Left ventricle myocardium inferior (tissue), 1 donor: ENCODE measurements around the gene TRPM1. TPM values are rescaled to one million over a fixed set of nuclear protein-coding genes. Genes with fewer than 3 reads are reported as not detected.

Source experiments
- DNase-seq: peaks from one replicate; pipeline ENCODE4 v3.0.0-alpha.2; 2020
- H3K27ac ChIP-seq: fragments of 200-600 bp; replicated peaks from 2 replicates; pipeline ENCODE4 v1.8.0; 2021
- H3K27me3 ChIP-seq: fragments of 200-600 bp; 2 replicates; pipeline ENCODE4 v1.8.0; 2021; ENCODE audit warnings: low read depth
- H3K36me3 ChIP-seq: fragments of 200-600 bp; 2 replicates; pipeline ENCODE4 v1.8.0; 2021
- H3K4me1 ChIP-seq: fragments of 200-600 bp; 2 replicates; pipeline ENCODE4 v1.8.0; 2021
- H3K4me3 ChIP-seq: fragments of 200-600 bp; 2 replicates; pipeline ENCODE4 v1.8.0; 2021; ENCODE audit warnings: mild to moderate bottlenecking, moderate library complexity
- H3K9me3 ChIP-seq: fragments of 200-600 bp; replicated peaks from 2 replicates; pipeline ENCODE4 v1.8.0; 2021
- intact Hi-C: fragments of 100-400 bp; cut with micrococcal nuclease; formaldehyde crosslinking; loops from one replicate; pipeline ENCODE4 v1.11.0; 2022
- total RNA-seq: library from RNA; stranded (reverse); fragmentation: NEBNext Ultra II Directional; extraction: Animal tissue kit (Norgen Biotek cat#: 25700); gene quantifications from one replicate; pipeline ENCODE4 v1.2.1, GENCODE V29; 2021
- TF ChIP-seq, protein P1 (sequence below): fragments of 200-600 bp; IDR thresholded peaks from 2 replicates; pipeline ENCODE4 v1.8.0; 2021; ENCODE audit warnings: antibody characterized with exemption, mild to moderate bottlenecking, borderline replicate concordance
- donor health status: DM: no; HTN: yes; CAD: no; lungs with severe emphysema.

TRPM1 gene
- total RNA-seq, 1 donor from 2014 or later = not detected

DNA sequence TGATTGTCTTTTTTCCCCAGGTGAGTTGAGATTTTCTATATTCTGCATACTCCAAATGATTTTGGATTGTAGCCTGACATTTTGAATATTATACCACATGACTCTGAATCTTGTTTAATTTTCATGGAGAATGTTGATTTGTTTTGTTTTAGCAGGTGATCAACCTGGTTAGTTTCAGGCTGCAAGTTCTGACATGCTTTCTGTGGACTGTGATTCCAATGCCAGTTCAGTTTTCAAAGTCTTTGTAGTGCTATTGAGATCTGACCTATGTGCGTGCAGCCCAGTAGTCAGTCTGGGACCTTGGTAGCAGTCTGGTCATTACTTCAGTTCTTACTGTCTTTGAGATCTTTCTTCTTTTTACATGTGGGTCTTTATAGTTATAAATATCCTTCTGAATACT lies 91.5 kb downstream of the TRPM1 start:
- intact Hi-C loops = no loop called here
- H3K27ac ChIP-seq = no peak overlapping the region
- TF ChIP-seq, protein P1, sequence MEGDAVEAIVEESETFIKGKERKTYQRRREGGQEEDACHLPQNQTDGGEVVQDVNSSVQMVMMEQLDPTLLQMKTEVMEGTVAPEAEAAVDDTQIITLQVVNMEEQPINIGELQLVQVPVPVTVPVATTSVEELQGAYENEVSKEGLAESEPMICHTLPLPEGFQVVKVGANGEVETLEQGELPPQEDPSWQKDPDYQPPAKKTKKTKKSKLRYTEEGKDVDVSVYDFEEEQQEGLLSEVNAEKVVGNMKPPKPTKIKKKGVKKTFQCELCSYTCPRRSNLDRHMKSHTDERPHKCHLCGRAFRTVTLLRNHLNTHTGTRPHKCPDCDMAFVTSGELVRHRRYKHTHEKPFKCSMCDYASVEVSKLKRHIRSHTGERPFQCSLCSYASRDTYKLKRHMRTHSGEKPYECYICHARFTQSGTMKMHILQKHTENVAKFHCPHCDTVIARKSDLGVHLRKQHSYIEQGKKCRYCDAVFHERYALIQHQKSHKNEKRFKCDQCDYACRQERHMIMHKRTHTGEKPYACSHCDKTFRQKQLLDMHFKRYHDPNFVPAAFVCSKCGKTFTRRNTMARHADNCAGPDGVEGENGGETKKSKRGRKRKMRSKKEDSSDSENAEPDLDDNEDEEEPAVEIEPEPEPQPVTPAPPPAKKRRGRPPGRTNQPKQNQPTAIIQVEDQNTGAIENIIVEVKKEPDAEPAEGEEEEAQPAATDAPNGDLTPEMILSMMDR = no peak

GRCh38 chr15:31005660-31006059 lies 95.9 kb downstream of the TRPM1 start:
- Histone ChIP-seq H3K27ac (peak overlapping the region; percentile 82), H3K9me3 (peaks cover 1% of the 10 kb centered on the region), H3K27me3 (no peaks in the 10 kb centered on the region), H3K36me3 (no peaks in the 10 kb centered on the region), H3K4me1 (peaks cover 10% of the 10 kb centered on the region), H3K4me3 (no peak overlapping the region)
- DNase-seq = no peak
- intact Hi-C loops = no loop called here
- TF ChIP-seq, protein P1 = no peak

More for the DNA sequence above, 91.5 kb downstream of the TRPM1 start:
- Histone ChIP-seq H3K9me3 (peaks cover 29% of the 10 kb centered on the region), H3K4me3 (no peak overlapping the region), H3K27me3 (no peaks in the 10 kb centered on the region), H3K4me1 (no peaks in the 10 kb centered on the region), H3K36me3 (no peaks in the 10 kb centered on the region)
- DNase-seq = no peak

- TF ChIP-seq, protein P1 = no peak
- no peaks in the 10 kb centered on the region for H3K36me3 ChIP-seq
- H3K4me3 ChIP-seq = peak overlapping the region; percentile 36
- H3K4me1 ChIP-seq = peaks cover 10% of the 10 kb centered on the region
- DNase-seq = peak; percentile 57
- intact Hi-C loops = no loop called here
- peak overlapping the region; percentile 82 for H3K27ac ChIP-seq
- no peaks in the 10 kb centered on the region for H3K27me3 ChIP-seq
- H3K9me3 ChIP-seq = no peaks in the 10 kb centered on the region
Observed at GRCh38 chr15:31004220-31004733, 97.2 kb downstream of the TRPM1 start.

GRCh38 chr15:31001702-31002101 lies 99.8 kb downstream of the TRPM1 start:
- DNase-seq = no peak
- no peaks in the 10 kb centered on the region for H3K27me3 ChIP-seq
- H3K27ac ChIP-seq = no peak overlapping the region
- H3K36me3 ChIP-seq = no peaks in the 10 kb centered on the region
- H3K4me3 ChIP-seq = no peak overlapping the region
- H3K4me1 ChIP-seq = peaks cover 10% of the 10 kb centered on the region
- intact Hi-C loops = no loop called here
- H3K9me3 ChIP-seq = no peaks in the 10 kb centered on the region
- TF ChIP-seq, protein P1 = no peak

- TF ChIP-seq, protein P1 = no peak
- peaks cover 10% of the 10 kb centered on the region for H3K4me1 ChIP-seq
- no peaks in the 10 kb centered on the region for H3K36me3 ChIP-seq
- intact Hi-C loops = no loop called here
- no peak overlapping the region for H3K4me3 ChIP-seq
- DNase-seq = no peak
- H3K27ac ChIP-seq = no peak overlapping the region
- no peaks in the 10 kb centered on the region for H3K27me3 ChIP-seq
- H3K9me3 ChIP-seq = no peaks in the 10 kb centered on the region
Observed at GRCh38 chr15:30999729-31000128, 101.8 kb downstream of the TRPM1 start.

DNA sequence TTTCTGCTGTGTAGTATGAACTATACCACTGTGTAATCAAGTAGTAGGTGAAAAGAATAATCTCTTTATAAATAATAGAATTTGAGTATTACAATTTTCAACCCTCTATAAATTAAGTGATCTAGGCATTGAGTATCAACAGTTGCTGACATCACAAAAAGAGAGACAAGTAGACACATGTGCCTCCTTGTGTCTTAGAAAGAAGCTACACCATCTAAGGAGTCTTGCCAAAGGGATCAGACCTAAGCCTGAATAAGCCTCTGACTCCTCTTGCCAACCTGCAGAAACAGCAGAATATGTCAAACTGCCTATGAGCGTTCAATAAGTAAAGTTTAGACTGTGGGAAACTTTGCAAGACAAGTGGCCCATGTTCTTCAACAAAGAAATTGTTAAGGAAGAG lies 104.3 kb downstream of the TRPM1 start:
- intact Hi-C loops = no loop called here
- Histone ChIP-seq H3K27me3 (no peaks in the 10 kb centered on the region), H3K9me3 (no peaks in the 10 kb centered on the region), H3K36me3 (no peaks in the 10 kb centered on the region), H3K27ac (no peak overlapping the region), H3K4me1 (peaks cover 6% of the 10 kb centered on the region), H3K4me3 (no peak overlapping the region)
- DNase-seq = no peak
- TF ChIP-seq, protein P1 = no peak
